GM18526 (cell line): ENCODE results near the gene NCOR1.

Source experiments
- POLR2A ChIP-seq: IDR thresholded peaks from 3 replicates; pipeline ENCODE4 v1.6.1; 2011; ENCODE audit not compliant: insufficient read length; ENCODE audit errors: extremely low read depth

The NCOR1 gene

DNA sequence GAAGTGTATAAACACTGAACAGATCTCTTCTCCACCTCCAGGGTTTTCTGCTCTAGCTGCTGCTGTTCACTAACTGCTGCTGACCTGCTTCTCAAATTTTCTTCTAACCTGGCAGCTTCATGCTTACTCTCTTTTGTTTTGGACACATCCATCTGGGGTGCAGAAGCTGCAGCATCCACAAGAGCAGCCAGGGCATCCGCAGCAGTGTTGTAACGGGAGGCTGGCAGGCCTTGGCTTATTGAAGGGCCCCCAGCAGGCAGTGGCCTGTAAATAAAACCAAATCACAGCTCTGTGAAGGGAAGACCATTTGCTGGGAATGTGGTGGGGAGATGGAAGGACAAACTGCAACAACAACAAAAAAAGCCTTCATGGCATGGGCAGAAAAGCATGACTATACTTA is 153.7 kb downstream of the NCOR1 start:
- TF ChIP-seq POLR2A = no peak

DNA sequence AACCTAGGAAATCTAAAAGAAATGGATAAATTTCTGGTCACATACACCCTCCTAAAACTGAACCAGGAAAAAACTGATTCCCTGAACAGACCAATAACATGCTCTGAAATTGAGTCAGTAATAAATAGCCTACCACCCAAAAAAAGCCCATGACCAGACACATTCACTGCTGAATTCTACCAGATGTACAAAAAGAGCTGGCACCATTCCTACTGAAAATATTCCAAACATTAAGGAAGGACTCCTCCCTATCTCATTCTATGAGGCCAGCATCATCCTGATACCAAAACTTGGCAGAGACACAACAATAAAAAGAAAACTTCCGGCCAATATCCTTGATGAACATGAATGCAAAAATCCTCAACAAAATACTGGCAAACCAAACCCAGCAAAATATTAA is 162.8 kb downstream of the NCOR1 start:
- no peak for TF ChIP-seq POLR2A

DNA sequence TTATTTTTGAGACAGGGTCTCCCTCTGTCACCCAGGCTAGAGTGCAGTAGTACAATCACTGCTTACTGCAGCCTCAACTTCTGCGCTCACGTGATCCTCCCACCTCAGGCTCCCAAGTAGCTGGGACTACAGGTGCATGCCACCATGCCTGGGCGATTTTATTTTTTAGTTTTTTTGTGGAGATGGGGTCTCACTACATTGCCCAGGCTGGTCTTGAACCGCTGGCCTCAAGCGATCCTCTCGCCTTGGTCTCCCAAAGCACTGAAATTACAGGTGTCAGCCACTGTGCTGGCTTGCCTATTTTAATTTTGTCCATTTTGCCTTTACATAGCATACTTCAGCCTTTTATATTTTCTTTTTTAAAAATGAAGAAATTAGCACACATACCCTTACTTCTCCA is 164.5 kb downstream of the NCOR1 start:
- no peak for TF ChIP-seq POLR2A

GRCh38 chr17:16048811-16049449 is 166.4 kb downstream of the NCOR1 start:
- TF ChIP-seq POLR2A = no peak

- TF ChIP-seq POLR2A = no peak
These were observed 168.4 kb downstream of the NCOR1 start for GRCh38 chr17:16046966-16047365.

- no peak for TF ChIP-seq POLR2A
These were observed 170.8 kb downstream of the NCOR1 start for GRCh38 chr17:16044487-16044886.

- no peak for TF ChIP-seq POLR2A
These were observed 174.6 kb downstream of the NCOR1 start for GRCh38 chr17:16040710-16041251.

GRCh38 chr17:16037636-16038035 is 177.7 kb downstream of the NCOR1 start:
- no peak for TF ChIP-seq POLR2A

DNA sequence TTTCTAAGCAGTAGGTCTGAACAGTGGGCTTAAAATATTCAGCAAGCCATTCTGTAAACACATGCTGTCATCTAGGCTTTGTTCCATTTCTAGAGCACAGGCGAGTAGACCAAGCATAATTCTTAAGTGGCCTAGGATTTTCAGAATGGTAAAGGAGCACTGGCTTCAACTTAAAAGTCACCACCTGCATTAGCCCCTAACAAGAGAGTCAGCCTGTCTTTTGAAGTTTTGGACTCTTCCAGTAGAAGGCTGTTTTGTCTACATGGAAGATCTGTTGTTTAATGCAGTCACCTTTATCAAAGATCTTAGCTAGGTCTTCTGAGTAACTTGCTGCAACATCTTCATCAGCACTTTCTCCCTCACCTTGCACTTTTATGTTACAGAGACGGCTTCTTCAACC is 179.1 kb downstream of the NCOR1 start:
- no peak for TF ChIP-seq POLR2A

DNA sequence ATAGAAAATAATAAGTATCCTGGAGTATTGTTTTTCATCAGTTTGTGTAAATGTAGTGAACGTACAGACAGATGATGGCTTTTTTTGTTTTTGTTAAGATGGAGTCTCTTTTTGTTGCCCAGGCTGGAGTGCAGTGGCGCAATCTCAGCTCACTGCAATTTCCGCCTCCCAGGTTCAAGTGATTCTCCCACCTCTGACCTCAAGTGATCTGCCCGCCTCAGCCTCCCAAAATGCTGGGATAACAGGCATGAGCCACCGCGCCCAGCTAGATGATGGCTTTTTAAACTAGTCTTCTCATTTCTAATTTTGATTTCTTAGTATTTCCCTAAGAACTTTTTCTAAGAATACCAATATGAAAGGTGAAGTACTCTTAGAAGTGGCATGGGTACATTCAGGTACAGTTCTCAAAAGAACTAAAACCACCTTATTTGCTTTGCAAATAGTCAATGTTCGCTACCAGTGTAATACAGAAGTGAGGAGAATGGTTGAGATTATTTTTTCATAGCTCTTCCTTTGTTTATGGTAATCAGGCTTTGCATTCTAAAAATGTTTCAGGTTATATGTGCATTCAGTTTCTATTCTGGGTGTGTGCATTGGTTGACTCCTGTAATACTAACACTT is 181.5 kb downstream of the NCOR1 start:
- no peak for TF ChIP-seq POLR2A

DNA sequence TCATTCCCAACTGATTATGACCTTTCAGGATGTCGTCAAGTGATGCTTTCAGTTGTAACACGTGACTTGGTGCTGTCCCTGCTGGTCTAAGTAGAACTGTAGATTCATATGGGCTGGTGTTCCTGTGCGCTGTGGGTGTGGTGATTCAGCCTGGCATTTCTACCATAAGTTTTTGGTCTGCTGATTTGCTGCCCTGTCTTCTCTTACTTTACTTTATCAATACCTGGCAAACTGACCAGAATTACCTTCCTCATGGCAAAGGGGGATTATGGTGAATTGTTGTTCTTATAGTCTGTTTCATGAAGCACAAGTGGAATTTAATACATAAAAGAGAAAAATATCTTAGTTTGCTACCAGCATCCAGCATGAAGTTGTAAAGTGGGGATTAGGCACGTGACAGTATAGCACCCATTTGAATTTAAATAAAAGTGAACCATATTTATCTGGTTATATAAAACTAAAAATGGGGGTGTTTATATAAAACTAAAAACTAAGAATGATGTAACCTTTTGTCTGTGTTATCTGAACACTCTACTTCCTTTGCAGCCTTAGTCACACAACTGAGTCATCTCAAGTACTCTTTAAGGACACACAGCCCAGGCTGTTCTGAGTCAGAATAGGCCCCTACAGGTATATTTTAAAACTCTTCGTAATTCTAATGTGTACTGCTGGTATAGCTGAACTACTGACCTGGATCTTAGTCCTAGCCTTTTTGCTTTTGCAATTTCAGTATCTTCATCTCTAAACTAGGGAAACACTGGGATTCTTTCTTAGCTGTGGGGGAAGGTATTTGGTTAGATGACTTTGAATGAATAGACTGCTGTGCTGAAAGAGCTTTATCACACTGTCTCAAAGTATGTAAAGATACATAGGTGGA is 187.4 kb downstream of the NCOR1 start:
- no peak for TF ChIP-seq POLR2A

DNA sequence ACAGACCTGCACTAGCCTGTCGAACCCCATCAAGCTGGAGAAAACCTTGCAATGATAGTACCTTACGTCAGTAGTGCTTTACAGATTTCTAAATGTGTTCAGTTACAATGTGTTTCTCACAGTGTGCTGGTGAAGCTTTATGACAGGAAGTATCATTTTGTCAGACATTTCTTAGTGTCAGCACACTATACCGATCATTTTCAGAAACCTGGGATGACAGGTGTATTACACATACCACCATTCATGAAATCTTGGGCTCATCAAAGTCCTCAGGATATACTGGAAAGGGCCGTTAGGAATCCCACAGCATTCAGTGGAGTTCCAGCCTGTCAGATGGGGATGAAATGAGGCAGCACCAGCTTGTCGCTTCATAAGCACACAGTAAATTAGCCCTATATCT is 188.4 kb downstream of the NCOR1 start:
- no peak for TF ChIP-seq POLR2A

GRCh38 chr17:16025202-16025601 is 190.1 kb downstream of the NCOR1 start:
- no peak for TF ChIP-seq POLR2A

GRCh38 chr17:16023881-16024280 is 191.5 kb downstream of the NCOR1 start:
- no peak for TF ChIP-seq POLR2A

DNA sequence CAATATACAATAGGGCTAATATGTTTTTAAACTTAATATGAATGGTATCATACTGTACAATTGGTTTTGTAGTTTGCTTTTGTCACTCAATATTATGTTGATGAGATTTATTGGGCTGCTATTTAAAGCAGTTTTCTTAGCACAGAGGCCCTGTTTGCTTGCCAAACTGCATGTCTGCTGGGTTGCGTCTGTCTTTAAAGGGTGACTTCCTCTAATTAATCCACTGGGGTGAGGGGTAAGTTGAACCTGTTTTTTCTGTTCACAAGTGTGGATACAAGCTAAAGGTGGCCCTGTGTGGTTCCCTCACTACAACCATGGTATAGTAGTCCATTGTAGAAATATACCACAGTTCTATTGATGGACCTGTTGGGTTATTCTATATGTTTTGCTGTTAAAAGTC is 196.0 kb downstream of the NCOR1 start:
- TF ChIP-seq POLR2A = no peak

DNA sequence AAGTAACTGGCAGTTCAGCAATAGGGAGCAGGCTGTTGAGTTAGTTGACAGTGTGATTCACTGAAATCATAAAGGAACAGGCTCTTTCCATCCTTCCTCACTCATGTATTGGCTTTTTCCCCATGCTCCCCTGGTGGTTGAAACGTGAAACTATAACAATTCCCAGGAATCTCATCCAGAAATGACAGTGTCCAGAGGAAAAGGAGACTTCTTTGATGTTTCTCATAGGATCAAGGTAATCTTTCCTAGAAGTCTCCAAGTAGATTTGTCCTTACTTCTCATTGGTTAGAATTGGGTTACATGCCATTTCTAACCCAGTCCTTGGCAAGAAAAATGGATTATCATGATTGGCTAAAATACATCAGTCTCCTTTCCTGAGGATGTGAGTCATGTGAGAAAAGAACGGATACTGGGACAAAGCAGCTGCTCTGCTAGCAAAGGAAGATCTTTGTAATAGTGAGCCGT is 201.4 kb downstream of the NCOR1 start:
- no peak for TF ChIP-seq POLR2A
